Hematopoietic multipotent progenitor cell treated with erythropoietin and hydrocortisone succinate and interleukin-3 and kit ligand, for 4 days (in vitro differentiated cells): ENCODE data around the gene POLH.
"Not testable (repeated sequence)": the region's sequence is repeated elsewhere in the genome, so short reads cannot be mapped to it uniquely, and the experiment has no call there.

Experiments
- DNase-seq: peaks from one replicate; pipeline ENCODE4 v3.0.0-alpha.2; 2015

Gene POLH

GRCh38 chr6:43575772-43576551 lies at the start of gene POLH, which contains the start of gene XPO5:
Gene POLH, plus strand, starts transcription at chr6:43576185. Its CDS starts 6,135 bp downstream, at chr6:43582320.
Gene XPO5, minus strand, starts transcription at chr6:43576038. Its CDS starts 174 bp downstream, at chr6:43575864.
- DNase-seq = peak; percentile 97

- DNase-seq = no peak
Observed at GRCh38 chr6:43532201-43532600, 43.8 kb upstream of the POLH start.

- not testable (repeated sequence) for DNase-seq
Observed at GRCh38 chr6:43538986-43539385, 37.0 kb upstream of the POLH start.

GRCh38 chr6:43539409-43539808 lies 36.6 kb upstream of the POLH start:
- DNase-seq = not testable (repeated sequence)

- DNase-seq = no peak
Observed at GRCh38 chr6:43540507-43540906, 35.5 kb upstream of the POLH start.

- no peak for DNase-seq
Observed at GRCh38 chr6:43541774-43542471, 34.1 kb upstream of the POLH start.

- no peak for DNase-seq
Observed at GRCh38 chr6:43544461-43544860, 31.5 kb upstream of the POLH start.

- no peak for DNase-seq
Observed at GRCh38 chr6:43547222-43547621, 28.8 kb upstream of the POLH start.

GRCh38 chr6:43557620-43558019 lies 18.4 kb upstream of the POLH start:
- DNase-seq = not testable (repeated sequence)

GRCh38 chr6:43559328-43559727 lies 16.7 kb upstream of the POLH start:
- no peak for DNase-seq

GRCh38 chr6:43570876-43571441 lies 5.0 kb upstream of the POLH start:
- no peak for DNase-seq

GRCh38 chr6:43572015-43572414 lies 4.0 kb upstream of the POLH start:
- DNase-seq = no peak

GRCh38 chr6:43575105-43575771 lies 747 bp upstream of the POLH start:
- DNase-seq = peak; percentile 54

- DNase-seq = no peak
Observed at GRCh38 chr6:43578748-43579147, 2.8 kb downstream of the POLH start.

- no peak for DNase-seq
Observed at GRCh38 chr6:43579171-43579570, 3.2 kb downstream of the POLH start.

GRCh38 chr6:43582911-43583310 lies 6.9 kb downstream of the POLH start:
- no peak for DNase-seq

GRCh38 chr6:43584892-43585570 lies 9.0 kb downstream of the POLH start:
- peak; percentile 13 for DNase-seq

- DNase-seq = no peak
Observed at GRCh38 chr6:43588194-43588593, 12.2 kb downstream of the POLH start.

- not testable (repeated sequence) for DNase-seq
Observed at GRCh38 chr6:43589564-43589963, 13.6 kb downstream of the POLH start.

GRCh38 chr6:43593938-43594337 lies 18.0 kb downstream of the POLH start:
- DNase-seq = no peak

- DNase-seq = no peak
Observed at GRCh38 chr6:43600595-43600994, 24.6 kb downstream of the POLH start.

GRCh38 chr6:43604174-43604573 lies 28.2 kb downstream of the POLH start:
- no peak for DNase-seq

- no peak for DNase-seq
Observed at GRCh38 chr6:43606019-43606418, 30.0 kb downstream of the POLH start.
